Epithelial cell of prostate (primary cell): ENCODE results near the gene PLEKHO2.

Source experiments
- DNase-seq: peaks from one replicate; pipeline ENCODE4 v3.0.0-alpha.2; 2011; ENCODE audit warnings: low read depth, low spot score
- H3K27ac ChIP-seq: fragments of 450-650 bp; 2 replicates; pipeline ENCODE4 v1.5.1; 2017; ENCODE audit warnings: mild to moderate bottlenecking

The PLEKHO2 gene

GRCh38 chr15:64824929-64825430, 16.7 kb upstream of the PLEKHO2 start:
- H3K27ac ChIP-seq: no peak overlapping the region

GRCh38 chr15:64825431-64826294, 16.1 kb upstream of the PLEKHO2 start, which contains the start of gene PIF1:
PIF1 (minus strand) TSS chr15:64825647; CDS start chr15:64824335, 1,312 bp downstream.
- peak within 1 kb of the TSS; percentile 50 for H3K27ac ChIP-seq
- peak; percentile 92 for DNase-seq

More at GRCh38 chr15:64824929-64825430, 16.7 kb upstream of the PLEKHO2 start:
- no peak for DNase-seq

- no peak overlapping the region for H3K27ac ChIP-seq
- DNase-seq: no peak
Observed at GRCh38 chr15:64828985-64829384, 12.7 kb upstream of the PLEKHO2 start.

GRCh38 chr15:64833690-64834089, 8.0 kb upstream of the PLEKHO2 start:
- no peak overlapping the region for H3K27ac ChIP-seq
- DNase-seq: no peak

GRCh38 chr15:64836023-64836536, 5.6 kb upstream of the PLEKHO2 start:
- DNase-seq: no peak
- H3K27ac ChIP-seq: no peak overlapping the region

GRCh38 chr15:64837502-64837901, 4.2 kb upstream of the PLEKHO2 start:
- DNase-seq: no peak
- H3K27ac ChIP-seq: no peak overlapping the region

- DNase-seq: no peak
- H3K27ac ChIP-seq: peak overlapping the region; percentile 66
Observed at GRCh38 chr15:64841060-64841343, 713 bp upstream of the PLEKHO2 start.

GRCh38 chr15:64842096-64842939, 603 bp downstream of the PLEKHO2 start:
- DNase-seq: no peak

GRCh38 chr15:64842986-64843561, 1.4 kb downstream of the PLEKHO2 start:
- no peak overlapping the region for H3K27ac ChIP-seq
- DNase-seq: no peak

More at GRCh38 chr15:64842096-64842939, 603 bp downstream of the PLEKHO2 start:
- H3K27ac ChIP-seq: peak overlapping the region; percentile 66

GRCh38 chr15:64843991-64844390, 2.3 kb downstream of the PLEKHO2 start:
- H3K27ac ChIP-seq: no peak overlapping the region

GRCh38 chr15:64844576-64845145, 2.9 kb downstream of the PLEKHO2 start:
- no peak overlapping the region for H3K27ac ChIP-seq
- no peak for DNase-seq

More at GRCh38 chr15:64843991-64844390, 2.3 kb downstream of the PLEKHO2 start:
- DNase-seq: no peak

- no peak overlapping the region for H3K27ac ChIP-seq
- no peak for DNase-seq
Observed at GRCh38 chr15:64845183-64845611, 3.5 kb downstream of the PLEKHO2 start.

GRCh38 chr15:64845831-64846595, 4.3 kb downstream of the PLEKHO2 start:
- no peak for DNase-seq
- H3K27ac ChIP-seq: no peak overlapping the region

GRCh38 chr15:64847016-64847415, 5.3 kb downstream of the PLEKHO2 start:
- no peak for DNase-seq
- no peak overlapping the region for H3K27ac ChIP-seq

GRCh38 chr15:64847448-64847847, 5.7 kb downstream of the PLEKHO2 start:
- no peak overlapping the region for H3K27ac ChIP-seq
- no peak for DNase-seq

- no peak for DNase-seq
- no peak overlapping the region for H3K27ac ChIP-seq
Observed at GRCh38 chr15:64847876-64848716, 6.4 kb downstream of the PLEKHO2 start.

- H3K27ac ChIP-seq: no peak overlapping the region
- DNase-seq: no peak
Observed at GRCh38 chr15:64850778-64851502, 9.2 kb downstream of the PLEKHO2 start.

- no peak for DNase-seq
- no peak overlapping the region for H3K27ac ChIP-seq
Observed at GRCh38 chr15:64851503-64851840, 9.8 kb downstream of the PLEKHO2 start.
